Ovary (tissue), 3 donors: ENCODE measurements around the gene SURF4.

ENCODE experiments used
- CTCF ChIP-seq, 3 donors: fragments of 450-650 bp in 2 of 3; fragments of 200-600 bp in 1 of 3; IDR thresholded peaks; one replicate each; pipeline versions ENCODE4 v1.5.1 to v1.8.0; 2016 to 2022; ENCODE audit warnings: antibody characterized with exemption in 3 of 3, mild to moderate bottlenecking in 1 of 3
- POLR2A ChIP-seq: fragments of 450-650 bp; IDR thresholded peaks from one replicate; pipeline ENCODE4 v1.6.1; 2017; ENCODE audit warnings: antibody characterized with exemption, mild to moderate bottlenecking, moderate library complexity
- donor health status: DM: no; HTN: no; CAD: no.

DNA sequence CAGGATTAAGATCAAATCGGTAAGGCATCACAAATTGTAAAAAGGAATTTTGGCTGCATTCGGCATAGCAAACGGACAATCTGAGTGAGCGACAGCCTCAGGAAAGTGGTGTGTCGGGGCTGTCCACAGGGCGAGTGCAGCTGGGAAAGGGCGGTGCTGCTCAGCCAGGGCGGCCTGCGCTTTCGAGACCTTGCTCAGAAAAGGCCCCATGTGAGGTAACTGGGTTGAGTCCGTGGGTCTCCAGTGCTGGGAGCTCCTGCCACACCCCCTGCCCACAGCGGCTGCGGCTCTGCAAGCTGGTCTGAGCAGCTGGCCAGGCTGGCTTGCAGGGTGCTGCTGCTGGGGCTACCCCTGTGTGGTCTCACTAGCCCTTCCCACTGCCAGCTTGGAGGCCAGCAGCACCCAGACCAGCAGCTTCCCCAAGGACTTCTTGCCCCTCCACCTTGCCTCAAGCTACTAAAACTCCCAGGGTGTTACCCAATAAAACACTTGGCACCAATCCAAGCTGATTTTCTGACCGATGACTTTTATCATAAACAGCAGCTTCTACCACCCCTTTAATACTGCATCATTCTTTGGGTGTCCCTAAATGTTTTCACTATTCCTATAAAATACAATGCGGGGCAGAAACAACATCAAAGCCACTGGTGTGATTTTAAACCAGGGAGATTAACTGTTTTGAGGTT lies 13.4 kb downstream of the SURF4 start:
- TF ChIP-seq CTCF (IDR thresholded peaks at IDR 0.05) (no peak), POLR2A (no peak)
